DND-41 (cell line): ENCODE data around the gene KLF3.
A peak's percentile ranks its signal among the peaks of the same experiment; 100 is the strongest.

Experiments
- CTCF ChIP-seq: IDR thresholded peaks from 2 replicates; pipeline ENCODE4 v1.5.1; 2012; ENCODE audit warnings: borderline replicate concordance, low read length, moderate library complexity, mild to moderate bottlenecking; ENCODE audit not compliant: poor library complexity, severe bottlenecking; ENCODE audit errors: extremely low read depth
- EZH2 ChIP-seq: IDR thresholded peaks from 3 replicates; pipeline ENCODE4 v1.6.1; 2012; ENCODE audit warnings: borderline replicate concordance, low read depth, mild to moderate bottlenecking, moderate library complexity, low read length, inconsistent platforms; ENCODE audit not compliant: severe bottlenecking

- TF ChIP-seq EZH2 (no peak), CTCF (peak; percentile 8)
These were observed 64.7 kb downstream of the KLF3 start for GRCh38 chr4:38728631-38729141.
